GM21619 (cell line): Measurements from ENCODE around the gene STK32A.

Experiments used
- ATAC-seq: cut with Tn5 transposase; IDR thresholded peaks from one replicate; pipeline ENCODE4 v1.9.1; 2021; ENCODE audit not compliant: unreplicated experiment

Gene STK32A

GRCh38 chr5:147413266-147413665 lies 178.4 kb downstream of the STK32A start:
- no peak for ATAC-seq

- no peak for ATAC-seq
Observed at GRCh38 chr5:147415651-147416050, 180.8 kb downstream of the STK32A start.

GRCh38 chr5:147417135-147417813 lies 182.4 kb downstream of the STK32A start:
- no peak for ATAC-seq

GRCh38 chr5:147418613-147419012 lies 183.8 kb downstream of the STK32A start:
- ATAC-seq, result no peak

GRCh38 chr5:147426640-147427327 lies 192.0 kb downstream of the STK32A start:
- ATAC-seq, result no peak

- ATAC-seq, result no peak
Observed at GRCh38 chr5:147427521-147428401, 192.9 kb downstream of the STK32A start.

GRCh38 chr5:147430628-147431027 lies 195.8 kb downstream of the STK32A start:
- ATAC-seq, result no peak

GRCh38 chr5:147431586-147431985 lies 196.8 kb downstream of the STK32A start:
- no peak for ATAC-seq

- ATAC-seq, result no peak
Observed at GRCh38 chr5:147432323-147432722, 197.5 kb downstream of the STK32A start.

- no peak for ATAC-seq
Observed at GRCh38 chr5:147434049-147434448, 199.2 kb downstream of the STK32A start.

GRCh38 chr5:147436596-147436995 lies 201.8 kb downstream of the STK32A start:
- no peak for ATAC-seq

GRCh38 chr5:147437161-147437596 lies 202.4 kb downstream of the STK32A start:
- no peak for ATAC-seq
